HEK293 (cell line): Measurements from ENCODE around the gene ITGB5.

Experiments used
- CTCF ChIA-PET: fragments of 350-600 bp; formaldehyde crosslinking; extraction: SDS; loops from one replicate; lab custom pipeline; 2021; ENCODE audit warnings: antibody characterized with exemption; lab: Yijun Ruan, JAX
- POLR2A ChIA-PET: fragments of 300-600 bp; formaldehyde crosslinking; extraction: SDS; loops from one replicate; lab custom pipeline; 2020; ENCODE audit warnings: antibody characterized with exemption, inconsistent platforms; lab: Yijun Ruan, JAX
- H3K27ac ChIP-seq: fragments of 200-500 bp; sonication (Bioruptor generic); 2 replicates; pipeline ENCODE4 v1.5.1; 2014; ENCODE audit warnings: low read depth, low read length, control low read depth, inconsistent platforms; ENCODE audit errors: extremely low read depth
- H3K36me3 ChIP-seq, 2 experiments: fragments of 200-500 bp in 1 of 2; sonication (Bioruptor generic) in 1 of 2; 1 replicate in 1 of 2; 2 replicates in 1 of 2; pipeline ENCODE4 v1.5.1; 2014 to 2017; ENCODE audit warnings: inconsistent platforms in 2 of 2, low read length in 2 of 2; ENCODE audit not compliant: control insufficient read depth in 2 of 2, insufficient read depth in 1 of 2
- H3K4me1 ChIP-seq: fragments of 200-500 bp; sonication (Bioruptor generic); 2 replicates; pipeline ENCODE4 v1.5.1; 2014; ENCODE audit warnings: mild to moderate bottlenecking, low read length, inconsistent platforms; ENCODE audit not compliant: control insufficient read depth, insufficient read depth
- H3K4me3 ChIP-seq: 2 replicates; pipeline ENCODE4 v1.5.1; 2011; ENCODE audit warnings: low read depth, mild to moderate bottlenecking, control low read depth, low read length, moderate library complexity
- H3K9me3 ChIP-seq: fragments of 200-500 bp; sonication (Bioruptor generic); 2 replicates; pipeline ENCODE4 v1.5.1; 2014; ENCODE audit warnings: low read depth, low read length, inconsistent platforms; ENCODE audit not compliant: control insufficient read depth, insufficient read depth
- AEBP2 ChIP-seq: fragments of 450-650 bp; formaldehyde crosslinking; IDR thresholded peaks from 2 replicates; pipeline ENCODE4 v1.5.1; 2016; ENCODE audit warnings: missing biosample characterization, missing genetic modification characterization, borderline replicate concordance
- GLIS1 ChIP-seq: fragments of 450-650 bp; formaldehyde crosslinking; IDR thresholded peaks from 2 replicates; pipeline ENCODE4 v1.5.1; 2016; ENCODE audit warnings: missing biosample characterization, missing genetic modification characterization
- REST ChIP-seq: fragments of 450-650 bp; formaldehyde crosslinking; IDR thresholded peaks from 2 replicates; pipeline ENCODE4 v1.5.1; 2016; ENCODE audit warnings: missing biosample characterization, missing genetic modification characterization
- SALL2 ChIP-seq: fragments of 450-650 bp; formaldehyde crosslinking; IDR thresholded peaks from 2 replicates; pipeline ENCODE4 v1.5.0; 2017; ENCODE audit warnings: missing biosample characterization, mild to moderate bottlenecking, missing genetic modification characterization, borderline replicate concordance
- SCRT1 ChIP-seq: fragments of 450-650 bp; formaldehyde crosslinking; IDR thresholded peaks from 2 replicates; pipeline ENCODE4 v1.5.1; 2016; ENCODE audit warnings: missing biosample characterization, missing genetic modification characterization, borderline replicate concordance
- WT1 ChIP-seq: fragments of 450-650 bp; formaldehyde crosslinking; IDR thresholded peaks from 2 replicates; pipeline ENCODE4 v1.5.1; 2016; ENCODE audit warnings: missing biosample characterization, missing genetic modification characterization
- ZBTB48 ChIP-seq: fragments of 450-650 bp; formaldehyde crosslinking; IDR thresholded peaks from 2 replicates; pipeline ENCODE4 v1.5.1; 2016; ENCODE audit warnings: missing biosample characterization, missing genetic modification characterization
- ZNF202 ChIP-seq: fragments of 450-650 bp; formaldehyde crosslinking; IDR thresholded peaks from 2 replicates; pipeline ENCODE4 v1.5.1; 2016; ENCODE audit warnings: missing biosample characterization, missing genetic modification characterization, borderline replicate concordance
- ZNF24 ChIP-seq: fragments of 450-650 bp; formaldehyde crosslinking; IDR thresholded peaks from 2 replicates; pipeline ENCODE4 v1.5.1; 2016; ENCODE audit warnings: missing biosample characterization, missing genetic modification characterization
- ZNF362 ChIP-seq: fragments of 450-650 bp; formaldehyde crosslinking; IDR thresholded peaks from 2 replicates; pipeline ENCODE4 v1.5.1; 2016; ENCODE audit warnings: missing biosample characterization, missing genetic modification characterization
- ZNF398 ChIP-seq: fragments of 450-650 bp; formaldehyde crosslinking; IDR thresholded peaks from 2 replicates; pipeline ENCODE4 v1.5.1; 2017; ENCODE audit warnings: missing biosample characterization, missing genetic modification characterization
- ZNF423 ChIP-seq: fragments of 450-650 bp; formaldehyde crosslinking; IDR thresholded peaks from 2 replicates; pipeline ENCODE4 v1.5.1; 2016; ENCODE audit warnings: missing biosample characterization, missing genetic modification characterization
- ZNF449 ChIP-seq: fragments of 450-650 bp; formaldehyde crosslinking; IDR thresholded peaks from 2 replicates; pipeline ENCODE4 v1.5.1; 2017; ENCODE audit warnings: missing biosample characterization, mild to moderate bottlenecking, missing genetic modification characterization, moderate library complexity
- ZNF548 ChIP-seq: fragments of 450-650 bp; formaldehyde crosslinking; IDR thresholded peaks from 2 replicates; pipeline ENCODE4 v1.5.1; 2016; ENCODE audit warnings: missing biosample characterization, missing genetic modification characterization
- ZNF555 ChIP-seq: fragments of 450-650 bp; formaldehyde crosslinking; conservative IDR thresholded peaks from 2 replicates; pipeline ENCODE4 v1.5.1; 2017; ENCODE audit warnings: missing biosample characterization, mild to moderate bottlenecking, missing genetic modification characterization, inconsistent platforms
- ZNF585B ChIP-seq: fragments of 450-650 bp; formaldehyde crosslinking; IDR thresholded peaks from 2 replicates; pipeline ENCODE4 v1.5.1; 2016; ENCODE audit warnings: missing biosample characterization, missing genetic modification characterization
- ZNF692 ChIP-seq: fragments of 450-650 bp; formaldehyde crosslinking; IDR thresholded peaks from 2 replicates; pipeline ENCODE4 v1.5.1; 2016; ENCODE audit warnings: missing biosample characterization, missing genetic modification characterization

The ITGB5 gene

GRCh38 chr3:124923833-124924232 lies 36.7 kb upstream of the ITGB5 start (continued):
- TF ChIP-seq AEBP2 (tag by site-specific recombination), result no peak
- TF ChIP-seq ZNF449, result no peak

GRCh38 chr3:124920718-124921117 lies 33.6 kb upstream of the ITGB5 start:
- Histone ChIP-seq H3K27ac (no peak overlapping the region), H3K4me1 (no peaks in the 10 kb centered on the region), H3K36me3 (no peaks in the 10 kb centered on the region), H3K9me3 (no peaks in the 10 kb centered on the region), H3K4me3 (no peak overlapping the region)
- POLR2A ChIA-PET, result interaction anchor here (0.5 kb wide), 1 partner anchor 26 kb away, joined by 7 read pairs; no protein-coding TSS in a partner anchor
- TF ChIP-seq ZNF548 (tag by site-specific recombination) (no peak), ZNF362 (no peak), REST (tag by site-specific recombination) (no peak), SALL2 (tag by site-specific recombination) (no peak), ZNF585B (tag by site-specific recombination) (no peak), ZBTB48 (no peak)
- CTCF ChIA-PET, result interaction anchor here (0.8 to 2.2 kb wide), 2 partner anchors 14 to 19 kb away, joined by 6 to 7 read pairs; no protein-coding TSS in a partner anchor

GRCh38 chr3:124919756-124920155 lies 32.6 kb upstream of the ITGB5 start:
- CTCF ChIA-PET, result no interaction called here
- Histone ChIP-seq H3K4me1 (no peaks in the 10 kb centered on the region), H3K4me3 (no peak overlapping the region), H3K27ac (no peak overlapping the region), H3K9me3 (no peaks in the 10 kb centered on the region), H3K36me3 (no peaks in the 10 kb centered on the region)
- POLR2A ChIA-PET, result no interaction called here
- TF ChIP-seq ZNF202 (tag by site-specific recombination), result no peak
- TF ChIP-seq SCRT1, result no peak
- no peak for TF ChIP-seq ZNF398 (tag by site-specific recombination)
- TF ChIP-seq ZNF555 (tag by site-specific recombination), result no peak
- TF ChIP-seq REST (tag by site-specific recombination), result no peak
- no peak for TF ChIP-seq ZNF692 (tag by site-specific recombination)
- no peak for TF ChIP-seq ZNF24
- no peak for TF ChIP-seq WT1
- TF ChIP-seq ZNF423, result no peak
- TF ChIP-seq GLIS1, result no peak
